ENCODE data around the gene RHBDL2.
A peak's percentile ranks its signal among the peaks of the same experiment; 100 is the strongest.
"Not testable (repeated sequence)": the region's sequence is repeated elsewhere in the genome, so short reads cannot be mapped to it uniquely, and the experiment has no call there.

Gene RHBDL2

DNA sequence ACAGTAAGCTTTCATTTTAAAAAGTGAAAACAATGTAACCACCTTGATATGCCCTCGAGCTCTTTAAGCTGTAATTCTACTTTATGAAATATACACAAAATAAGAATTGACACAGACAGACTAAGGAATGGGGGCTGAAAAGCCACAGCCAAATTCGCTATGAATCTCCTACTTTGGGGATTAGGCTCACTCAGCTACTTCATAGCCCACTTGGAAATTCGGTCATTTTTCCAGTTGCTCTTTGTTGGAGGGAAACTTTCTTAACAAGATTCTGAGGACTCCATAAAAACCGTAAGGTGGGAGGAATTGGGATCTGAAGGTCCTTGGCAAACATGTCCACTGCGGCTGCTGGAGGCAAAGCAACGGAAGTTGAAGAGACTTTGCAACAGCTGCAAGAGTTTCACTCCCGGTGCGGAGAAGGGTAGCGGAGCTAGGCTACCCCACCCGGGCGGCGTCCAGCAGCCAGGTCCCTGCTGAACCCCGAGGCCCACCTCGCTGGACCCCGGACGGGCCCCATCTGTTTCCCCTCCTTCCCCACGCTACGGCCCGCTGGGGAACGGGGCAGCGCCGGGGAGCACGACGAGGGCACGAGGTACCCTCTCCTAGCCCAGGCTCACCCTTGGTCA lies 69.1 kb downstream of the RHBDL2 start:
- ATAC-seq: peak; percentile 46
- Mint-ChIP-seq H3K27ac (peak overlapping the region; percentile 76), H3K9me3 (no peaks in the 10 kb centered on the region), H3K4me3 (peak overlapping the region; percentile 81), H3K4me1 (peaks cover 36% of the 10 kb centered on the region), H3K36me3 (peaks cover 51% of the 10 kb centered on the region)
- DNase-seq (ENCODE audit: low spot score in 2 of 2): peak in 1 of 2 donors; percentile 24

DNA sequence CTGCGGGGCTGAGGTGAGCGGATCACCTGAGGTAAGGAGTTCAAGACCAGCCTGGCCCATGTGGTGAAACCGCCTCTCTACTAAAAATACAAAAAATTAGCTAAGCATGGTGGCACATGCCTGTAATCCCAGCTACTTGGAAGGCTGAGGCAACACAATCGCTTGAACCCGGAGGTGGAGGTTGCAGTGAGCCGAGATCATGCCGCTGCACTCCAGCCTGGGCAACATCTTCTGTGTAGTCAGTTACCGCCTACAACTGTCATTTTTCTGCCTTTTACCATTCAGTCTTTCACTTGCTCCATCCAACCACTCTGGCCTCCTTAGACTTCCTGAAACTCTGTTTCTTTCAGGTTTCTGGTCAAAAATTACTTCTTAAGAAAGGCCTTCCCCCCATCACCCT lies 70.6 kb downstream of the RHBDL2 start:
- Mint-ChIP-seq H3K4me1 (peaks cover 37% of the 10 kb centered on the region), H3K27ac (no peak overlapping the region), H3K9me3 (no peaks in the 10 kb centered on the region), H3K36me3 (peaks cover 66% of the 10 kb centered on the region), H3K4me3 (peak overlapping the region; percentile 81)
- DNase-seq (ENCODE audit: low spot score in 2 of 2) (no peak), ATAC-seq (no peak)

DNA sequence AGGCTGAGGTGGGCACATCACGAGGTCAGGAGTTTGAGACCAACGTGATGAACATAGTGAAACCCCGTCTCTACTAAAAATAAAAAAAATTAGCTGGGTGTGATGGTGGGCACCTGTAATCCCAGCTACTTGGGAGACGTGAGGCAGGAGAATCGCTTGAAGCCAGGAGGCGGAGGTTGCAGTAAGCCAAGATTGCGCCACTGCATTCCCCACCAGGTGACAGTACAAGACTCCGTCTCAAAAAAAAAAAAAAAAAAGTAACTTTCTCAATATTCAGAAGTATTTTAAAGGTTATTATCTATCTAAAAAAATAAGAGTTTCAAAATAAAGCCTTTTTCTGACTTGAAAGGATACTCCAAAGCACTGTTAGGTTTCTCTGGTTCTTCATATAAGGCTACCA lies 74.4 kb downstream of the RHBDL2 start:
- peaks cover 24% of the 10 kb centered on the region for H3K4me1 Mint-ChIP-seq
- no peaks in the 10 kb centered on the region for H3K9me3 Mint-ChIP-seq
- ATAC-seq (no peak), DNase-seq (ENCODE audit: low spot score in 2 of 2) (no peak)
- H3K4me3 Mint-ChIP-seq: no peak overlapping the region
- peaks cover 78% of the 10 kb centered on the region for H3K36me3 Mint-ChIP-seq
- H3K27ac Mint-ChIP-seq: no peak overlapping the region

DNA sequence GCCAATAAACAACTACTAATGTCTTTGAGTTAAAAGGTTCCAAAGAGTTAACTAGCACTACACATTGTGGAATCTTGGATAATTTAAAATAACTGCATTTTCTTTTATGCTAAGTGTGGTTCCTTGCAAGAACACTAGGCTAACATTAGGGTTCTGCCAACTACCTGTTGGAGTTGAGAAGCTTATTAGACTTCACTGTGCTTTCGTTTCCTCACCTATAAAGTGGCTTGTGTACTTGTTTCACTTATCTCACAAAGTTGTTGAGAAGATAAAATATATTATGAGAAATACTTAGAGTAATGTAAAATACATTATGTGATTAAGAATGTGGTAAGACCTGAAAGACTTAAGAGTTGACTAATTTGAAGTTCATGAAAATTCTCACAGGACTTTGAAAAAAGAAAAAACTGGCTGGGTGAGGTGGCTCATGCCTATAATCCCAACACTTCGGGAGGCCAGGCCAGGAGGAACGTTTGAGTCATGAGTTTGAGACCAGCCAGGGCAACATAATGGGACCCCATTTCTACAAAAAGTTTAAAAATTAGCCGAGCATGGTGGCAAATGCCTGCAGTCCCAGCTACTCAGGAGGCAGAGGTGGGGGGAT lies 76.4 kb downstream of the RHBDL2 start:
- DNase-seq (ENCODE audit: low spot score in 2 of 2): no peak
- no peaks in the 10 kb centered on the region for H3K9me3 Mint-ChIP-seq

DNA sequence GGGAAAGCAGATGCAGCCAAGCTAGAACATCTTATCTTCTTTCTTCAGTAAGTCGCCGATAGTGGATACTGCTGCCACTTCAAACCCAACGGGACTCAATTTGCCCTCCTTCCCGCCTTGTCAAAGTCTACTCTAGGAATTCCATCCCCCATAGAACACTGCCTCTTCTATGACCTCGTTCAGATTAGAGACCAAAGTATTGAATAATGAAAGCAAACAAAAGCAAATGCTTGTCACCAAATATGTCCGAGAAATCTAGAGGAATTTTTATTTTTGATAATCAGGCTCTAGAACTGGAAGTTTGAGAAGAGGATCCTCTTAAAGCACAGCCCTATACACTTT lies 81.2 kb downstream of the RHBDL2 start:
- Mint-ChIP-seq H3K27ac (peak overlapping the region; percentile 82), H3K4me3 (peak overlapping the region; percentile 83), H3K36me3 (peaks cover 53% of the 10 kb centered on the region), H3K4me1 (peaks cover 36% of the 10 kb centered on the region), H3K9me3 (no peaks in the 10 kb centered on the region)
- no peak for ATAC-seq
- no peak for DNase-seq (ENCODE audit: low spot score in 2 of 2)

More for the DNA sequence above, 76.4 kb downstream of the RHBDL2 start:
- no peak for ATAC-seq
- H3K36me3 Mint-ChIP-seq: peaks cover 67% of the 10 kb centered on the region
- H3K4me3 Mint-ChIP-seq: no peak overlapping the region
- H3K27ac Mint-ChIP-seq: no peak overlapping the region
- H3K4me1 Mint-ChIP-seq: peaks cover 22% of the 10 kb centered on the region

DNA sequence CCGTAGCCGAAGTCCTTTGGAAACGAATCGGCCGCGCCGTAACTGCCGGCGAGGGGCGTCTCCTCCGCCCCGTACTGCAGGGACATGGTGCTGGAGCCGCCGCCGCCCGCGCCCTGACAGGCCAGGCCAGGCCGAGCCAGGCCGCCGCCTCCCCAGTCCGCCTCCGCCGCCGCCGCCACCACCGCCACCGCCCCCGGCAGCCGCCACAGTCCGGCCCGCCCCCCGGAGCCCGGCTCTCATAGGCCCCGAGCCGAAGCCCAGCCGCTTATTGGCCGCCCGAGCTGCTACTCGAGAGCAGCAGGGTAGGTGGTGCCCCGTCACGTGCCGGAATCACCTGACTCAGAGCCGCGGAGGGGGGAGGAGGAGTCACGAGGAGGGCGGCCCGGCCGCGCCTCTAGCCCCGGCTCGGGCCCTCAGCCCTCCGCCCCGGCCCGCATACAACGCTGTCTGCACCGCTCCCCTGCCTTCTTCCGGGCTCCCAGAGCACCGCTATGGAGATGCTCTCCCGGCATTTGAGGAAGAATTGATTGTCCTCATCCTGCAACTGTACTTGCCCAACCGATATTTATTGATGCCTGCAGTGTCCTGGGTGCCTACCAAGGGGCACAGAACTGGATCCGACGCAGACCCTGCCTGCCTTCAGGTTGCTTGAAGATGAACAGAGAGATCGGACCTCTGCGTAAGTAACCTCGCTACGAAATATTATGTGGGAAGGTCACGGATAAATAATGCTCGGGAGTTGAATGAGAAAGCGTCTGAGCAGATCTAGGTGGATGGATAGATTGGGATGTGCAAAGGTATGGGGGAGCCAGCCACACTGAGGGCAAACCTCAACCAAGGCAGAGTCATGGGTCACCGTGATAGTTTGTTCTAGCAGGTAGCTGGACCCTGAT lies 81.8 kb downstream of the RHBDL2 start, which contains the start of gene RRAGC:
TSS of gene RRAGC (minus strand) at position 212 of the 893 bp plus-strand sequence. CDS start at position 86, 126 bp downstream.
- no peaks in the 10 kb centered on the region for H3K9me3 Mint-ChIP-seq
- ATAC-seq (peak; percentile 97), DNase-seq (ENCODE audit: low spot score in 2 of 2) (peak; percentile 96 to 99)
- H3K4me1 Mint-ChIP-seq: peaks cover 42% of the 10 kb centered on the region
- H3K4me3 Mint-ChIP-seq: peak within 1 kb of the TSS; percentile 83
- peak within 1 kb of the TSS; percentile 82 for H3K27ac Mint-ChIP-seq
- peaks cover 53% of the 10 kb centered on the region for H3K36me3 Mint-ChIP-seq

DNA sequence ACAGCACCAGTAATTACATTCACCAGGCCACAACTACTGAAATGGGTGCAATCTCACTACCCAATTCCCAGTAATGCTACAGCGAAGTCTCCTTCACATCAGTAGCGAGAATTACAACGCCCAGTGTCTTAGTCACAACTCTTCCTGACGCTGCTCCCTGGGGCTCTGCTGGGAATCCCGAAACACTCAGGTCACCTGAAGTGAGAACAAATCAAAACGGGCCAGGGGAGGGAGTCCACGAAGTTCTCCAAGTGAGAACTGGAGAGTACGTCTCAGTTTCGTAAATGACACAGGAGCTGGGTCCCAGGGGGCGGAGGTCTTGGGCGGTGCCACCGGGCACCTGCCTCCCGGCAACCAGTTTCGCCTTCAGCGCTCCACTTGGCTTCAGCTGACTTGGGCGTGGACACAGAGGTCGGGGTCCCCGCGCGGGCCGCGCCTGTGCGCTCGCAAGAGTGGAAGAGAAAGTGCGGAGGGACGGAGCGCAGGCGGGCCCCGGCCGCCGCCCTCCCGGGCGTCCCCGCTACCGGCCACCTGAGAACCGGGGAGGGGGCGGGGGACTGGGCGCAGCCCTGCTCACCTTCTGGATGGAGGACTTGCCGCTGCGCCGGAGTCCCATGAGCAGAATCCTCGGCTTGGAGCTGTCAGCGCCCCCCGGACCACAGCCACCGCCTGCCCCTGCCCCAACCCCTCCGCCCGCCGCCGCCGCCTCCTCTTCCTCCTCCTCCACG lies 82.6 kb downstream of the RHBDL2 start:
- Mint-ChIP-seq H3K9me3 (no peaks in the 10 kb centered on the region), H3K4me1 (peaks cover 45% of the 10 kb centered on the region), H3K36me3 (peaks cover 55% of the 10 kb centered on the region), H3K4me3 (peak overlapping the region; percentile 83), H3K27ac (peak overlapping the region; percentile 82)
- DNase-seq (ENCODE audit: low spot score in 2 of 2): peak; percentile 43 to 87
- ATAC-seq: peak; percentile 52

DNA sequence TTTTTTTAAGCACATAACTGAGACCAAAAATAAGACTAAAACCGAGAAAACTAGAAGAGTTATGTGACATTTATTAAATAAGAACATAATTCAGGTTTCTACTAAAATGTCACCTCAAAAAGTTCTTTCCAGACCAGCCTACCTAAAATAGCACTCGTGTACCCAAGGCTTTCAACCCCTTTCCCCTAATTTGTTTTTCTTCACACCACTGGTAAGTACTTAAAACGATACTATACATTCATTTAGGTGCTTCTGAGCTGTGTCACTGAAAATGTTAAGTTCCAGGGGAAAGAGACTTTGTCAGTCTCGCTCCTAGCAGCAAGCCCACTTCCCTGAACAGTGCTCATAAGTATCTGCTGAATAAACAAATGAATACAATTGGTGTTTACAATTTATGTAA lies 88.8 kb downstream of the RHBDL2 start:
- peak; percentile 97 for ATAC-seq
- H3K4me3 Mint-ChIP-seq: peak overlapping the region; percentile 55
- no peak for DNase-seq (ENCODE audit: low spot score in 2 of 2)
- H3K27ac Mint-ChIP-seq: peak overlapping the region; percentile 68
- H3K36me3 Mint-ChIP-seq: peaks cover 100% of the 10 kb centered on the region
- peaks cover 44% of the 10 kb centered on the region for H3K4me1 Mint-ChIP-seq
- H3K9me3 Mint-ChIP-seq: no peaks in the 10 kb centered on the region

DNA sequence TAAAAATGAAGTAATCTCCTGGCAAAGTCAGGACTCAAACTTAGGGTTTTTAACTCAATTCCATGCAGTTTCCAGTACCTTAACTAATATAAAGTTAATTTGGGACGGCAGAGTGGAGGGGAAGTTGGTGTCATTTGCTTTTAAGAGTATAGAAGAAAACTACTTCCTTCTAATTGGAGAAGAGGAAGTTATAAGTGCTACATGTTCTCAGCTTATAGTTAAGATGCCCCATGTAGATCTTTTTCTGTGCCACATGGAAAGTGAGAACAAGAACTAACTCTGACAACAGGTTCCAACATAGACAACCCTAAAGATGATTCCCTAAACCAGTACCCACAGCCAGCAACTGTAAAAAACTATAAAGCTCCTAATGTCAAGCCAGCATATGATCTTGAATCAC lies 93.6 kb downstream of the RHBDL2 start:
- Mint-ChIP-seq H3K36me3 (peaks cover 100% of the 10 kb centered on the region), H3K9me3 (peaks cover 3% of the 10 kb centered on the region), H3K27ac (no peak overlapping the region), H3K4me1 (peaks cover 24% of the 10 kb centered on the region), H3K4me3 (no peak overlapping the region)
- no peak for DNase-seq (ENCODE audit: low spot score in 2 of 2)
- no peak for ATAC-seq

DNA sequence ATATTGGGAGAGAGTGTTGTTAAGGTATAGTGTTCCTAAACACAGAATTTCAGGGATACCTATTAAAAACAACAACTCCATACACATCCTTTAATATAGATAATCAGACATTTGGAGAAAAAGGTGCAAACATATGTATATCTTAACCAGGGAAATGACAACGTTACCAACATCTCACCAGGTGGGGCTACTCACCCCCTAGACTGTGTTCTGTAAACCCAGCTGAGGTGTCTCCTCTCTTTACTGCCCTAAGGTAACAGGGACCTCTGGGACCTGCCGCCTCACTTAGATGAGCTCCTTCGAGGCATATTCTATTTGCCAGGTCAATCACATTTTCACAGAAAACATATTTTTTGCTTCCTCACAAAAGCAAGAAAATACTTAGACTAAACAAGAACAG lies 95.4 kb downstream of the RHBDL2 start:
- no peak overlapping the region for H3K27ac Mint-ChIP-seq
- peaks cover 8% of the 10 kb centered on the region for H3K4me1 Mint-ChIP-seq
- H3K36me3 Mint-ChIP-seq: peaks cover 100% of the 10 kb centered on the region
- no peak for ATAC-seq
- DNase-seq (ENCODE audit: low spot score in 2 of 2): no peak
- peaks cover 3% of the 10 kb centered on the region for H3K9me3 Mint-ChIP-seq
- H3K4me3 Mint-ChIP-seq: no peak overlapping the region

DNA sequence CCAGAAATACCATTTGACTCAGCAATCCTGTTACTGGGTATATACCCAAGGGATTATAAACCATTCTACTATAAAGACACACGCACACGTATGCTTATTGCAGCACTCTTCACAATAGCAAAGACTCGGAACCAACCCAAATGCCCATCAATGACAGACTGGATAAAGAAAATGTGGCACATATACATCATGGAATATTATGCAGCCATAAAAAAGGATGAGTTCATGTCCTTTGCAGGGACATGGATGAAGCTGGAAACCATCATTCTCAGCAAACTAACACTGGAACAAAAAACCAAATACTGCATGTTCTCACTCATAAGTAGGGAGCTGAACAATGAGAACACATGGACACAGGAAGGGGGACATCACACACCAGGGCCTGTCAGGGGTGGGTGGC lies 96.5 kb downstream of the RHBDL2 start:
- not testable (repeated sequence) for H3K4me1 Mint-ChIP-seq; H3K4me3 Mint-ChIP-seq; DNase-seq (ENCODE audit: low spot score in 2 of 2); H3K27ac Mint-ChIP-seq; H3K9me3 Mint-ChIP-seq; ATAC-seq
- peaks cover 100% of the 10 kb centered on the region for H3K36me3 Mint-ChIP-seq

DNA sequence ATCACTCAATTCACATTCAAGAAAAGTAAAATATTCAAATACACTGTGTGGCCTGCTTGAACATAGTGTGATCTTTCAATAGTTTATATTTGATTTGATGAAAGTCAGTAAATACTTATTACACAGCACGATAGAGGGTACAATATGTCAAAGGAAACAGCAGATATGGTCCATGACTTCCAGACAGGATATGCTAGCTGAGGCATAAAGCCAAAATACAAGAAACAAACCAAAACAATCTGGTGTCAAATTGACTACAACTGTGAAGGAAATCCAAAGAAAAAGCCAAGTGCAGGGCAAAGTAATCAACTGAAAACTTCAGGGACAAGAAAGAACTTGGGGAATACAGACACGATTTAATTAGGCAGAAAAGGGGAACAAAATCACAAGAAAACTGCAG lies 101.3 kb downstream of the RHBDL2 start:
- Mint-ChIP-seq H3K36me3 (peaks cover 80% of the 10 kb centered on the region), H3K27ac (no peak overlapping the region), H3K4me1 (peaks cover 7% of the 10 kb centered on the region), H3K9me3 (peaks cover 3% of the 10 kb centered on the region), H3K4me3 (no peak overlapping the region)
- ATAC-seq: no peak
- no peak for DNase-seq (ENCODE audit: low spot score in 2 of 2)

DNA sequence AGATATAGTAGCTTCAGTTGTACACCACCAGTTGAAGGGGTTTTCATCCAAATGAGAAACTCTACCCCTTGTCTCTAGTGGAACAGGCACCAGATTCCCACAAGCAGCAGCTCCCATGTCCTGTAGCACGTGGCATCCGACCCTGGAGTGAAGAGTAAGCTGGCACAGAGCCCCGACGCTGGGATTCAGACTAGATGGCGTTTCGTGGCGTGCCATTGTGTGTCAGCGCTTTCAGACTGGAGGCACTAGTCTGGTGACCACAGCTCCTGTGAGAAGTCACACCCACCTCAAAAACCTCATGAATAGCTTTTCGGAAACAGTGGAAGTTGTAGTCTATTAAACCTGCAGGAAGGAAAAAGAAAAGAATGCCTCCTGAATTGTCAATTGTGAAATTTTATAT lies 102.3 kb downstream of the RHBDL2 start:
- no peak overlapping the region for H3K27ac Mint-ChIP-seq

DNA sequence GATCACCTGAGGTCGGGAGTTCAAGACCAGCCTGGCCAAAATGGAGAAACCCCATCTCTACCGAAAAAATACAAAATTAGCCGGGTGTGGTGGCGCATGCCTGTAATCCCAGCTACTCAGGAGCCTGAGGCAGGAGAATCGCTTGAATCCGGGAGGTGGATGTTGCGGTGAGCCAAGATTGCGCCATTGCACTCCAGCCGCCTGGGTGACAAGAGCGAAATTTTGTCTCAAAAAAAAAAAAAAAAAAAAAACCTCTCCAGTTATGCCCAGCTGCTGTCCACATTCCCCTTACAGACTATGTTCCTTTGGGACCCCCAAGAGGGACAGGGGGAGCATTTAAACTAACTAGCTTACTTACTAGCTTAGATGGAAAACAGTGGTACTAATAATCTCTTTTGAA lies 105.3 kb downstream of the RHBDL2 start:
- peaks cover 41% of the 10 kb centered on the region for H3K36me3 Mint-ChIP-seq
- not testable (repeated sequence) for H3K9me3 Mint-ChIP-seq; H3K4me3 Mint-ChIP-seq; DNase-seq (ENCODE audit: low spot score in 2 of 2); ATAC-seq; H3K27ac Mint-ChIP-seq; H3K4me1 Mint-ChIP-seq

More for the DNA sequence above, 102.3 kb downstream of the RHBDL2 start:
- DNase-seq (ENCODE audit: low spot score in 2 of 2): no peak
- Mint-ChIP-seq H3K4me3 (no peak overlapping the region), H3K4me1 (peaks cover 6% of the 10 kb centered on the region), H3K36me3 (peaks cover 71% of the 10 kb centered on the region), H3K9me3 (no peaks in the 10 kb centered on the region)
- no peak for ATAC-seq

All from stimulated activated effector memory CD8-positive, alpha-beta T cell treated with anti-CD3 and anti-CD28 coated beads, Interleukin-12 subunit alpha, Interleukin-12 subunit beta, amount 100 ng/mL, for 72 hours (primary cell).